ENCODE measurements around the gene NOS1AP. TPM values are rescaled to one million over a fixed set of nuclear protein-coding genes. Genes with fewer than 3 reads are reported as not detected.

Gene NOS1AP
- total RNA-seq, 1 experiment from 2014 or later, result 14.7 TPM

DNA sequence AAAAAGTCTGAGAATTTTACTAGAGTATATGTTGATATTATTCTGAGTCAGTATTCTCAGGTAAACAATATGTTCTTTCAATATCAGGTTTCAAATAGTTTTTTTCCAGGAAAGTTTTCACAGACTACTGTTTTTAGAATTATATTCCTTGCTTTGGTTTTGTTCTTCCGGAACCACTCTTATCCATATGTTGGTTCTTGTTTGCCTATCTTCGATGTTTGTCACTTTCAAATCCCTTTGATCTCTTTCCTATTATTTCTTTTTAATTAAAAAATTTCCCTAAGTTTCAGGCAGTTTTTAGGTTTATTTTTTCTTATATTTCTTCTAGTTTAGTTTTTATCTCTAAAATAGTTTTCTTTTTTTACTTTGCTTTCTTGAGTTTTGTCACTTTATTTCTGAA is 20.9 kb downstream of the NOS1AP start (continued):
- TF ChIP-seq, protein P1, sequence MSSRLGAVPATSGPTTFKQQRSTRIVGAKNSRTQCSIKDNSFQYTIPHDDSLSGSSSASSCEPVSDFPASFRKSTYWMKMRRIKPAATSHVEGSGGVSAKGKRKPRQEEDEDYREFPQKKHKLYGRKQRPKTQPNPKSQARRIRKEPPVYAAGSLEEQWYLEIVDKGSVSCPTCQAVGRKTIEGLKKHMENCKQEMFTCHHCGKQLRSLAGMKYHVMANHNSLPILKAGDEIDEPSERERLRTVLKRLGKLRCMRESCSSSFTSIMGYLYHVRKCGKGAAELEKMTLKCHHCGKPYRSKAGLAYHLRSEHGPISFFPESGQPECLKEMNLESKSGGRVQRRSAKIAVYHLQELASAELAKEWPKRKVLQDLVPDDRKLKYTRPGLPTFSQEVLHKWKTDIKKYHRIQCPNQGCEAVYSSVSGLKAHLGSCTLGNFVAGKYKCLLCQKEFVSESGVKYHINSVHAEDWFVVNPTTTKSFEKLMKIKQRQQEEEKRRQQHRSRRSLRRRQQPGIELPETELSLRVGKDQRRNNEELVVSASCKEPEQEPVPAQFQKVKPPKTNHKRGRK (CRISPR knock-in tag; IDR thresholded peaks at IDR 0.05; ENCODE audit: borderline replicate concordance), result no peak
- TF ChIP-seq, protein P2, sequence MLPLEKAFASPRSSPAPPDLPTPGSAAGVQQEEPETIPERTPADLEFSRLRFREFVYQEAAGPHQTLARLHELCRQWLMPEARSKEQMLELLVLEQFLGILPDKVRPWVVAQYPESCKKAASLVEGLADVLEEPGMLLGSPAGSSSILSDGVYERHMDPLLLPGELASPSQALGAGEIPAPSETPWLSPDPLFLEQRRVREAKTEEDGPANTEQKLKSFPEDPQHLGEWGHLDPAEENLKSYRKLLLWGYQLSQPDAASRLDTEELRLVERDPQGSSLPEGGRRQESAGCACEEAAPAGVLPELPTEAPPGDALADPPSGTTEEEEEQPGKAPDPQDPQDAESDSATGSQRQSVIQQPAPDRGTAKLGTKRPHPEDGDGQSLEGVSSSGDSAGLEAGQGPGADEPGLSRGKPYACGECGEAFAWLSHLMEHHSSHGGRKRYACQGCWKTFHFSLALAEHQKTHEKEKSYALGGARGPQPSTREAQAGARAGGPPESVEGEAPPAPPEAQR (CRISPR knock-in tag; IDR thresholded peaks at IDR 0.05), result no peak
- TF ChIP-seq ZNF219 (CRISPR knock-in tag; IDR thresholded peaks at IDR 0.05; ENCODE audit: borderline replicate concordance) (no peak), CREM (CRISPR knock-in tag; IDR thresholded peaks at IDR 0.05) (no peak), ZNF416 (CRISPR knock-in tag; IDR thresholded peaks at IDR 0.05) (no peak)
- TF ChIP-seq, protein P3, sequence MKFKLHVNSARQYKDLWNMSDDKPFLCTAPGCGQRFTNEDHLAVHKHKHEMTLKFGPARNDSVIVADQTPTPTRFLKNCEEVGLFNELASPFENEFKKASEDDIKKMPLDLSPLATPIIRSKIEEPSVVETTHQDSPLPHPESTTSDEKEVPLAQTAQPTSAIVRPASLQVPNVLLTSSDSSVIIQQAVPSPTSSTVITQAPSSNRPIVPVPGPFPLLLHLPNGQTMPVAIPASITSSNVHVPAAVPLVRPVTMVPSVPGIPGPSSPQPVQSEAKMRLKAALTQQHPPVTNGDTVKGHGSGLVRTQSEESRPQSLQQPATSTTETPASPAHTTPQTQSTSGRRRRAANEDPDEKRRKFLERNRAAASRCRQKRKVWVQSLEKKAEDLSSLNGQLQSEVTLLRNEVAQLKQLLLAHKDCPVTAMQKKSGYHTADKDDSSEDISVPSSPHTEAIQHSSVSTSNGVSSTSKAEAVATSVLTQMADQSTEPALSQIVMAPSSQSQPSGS (CRISPR knock-in tag; IDR thresholded peaks at IDR 0.05; ENCODE audit: borderline replicate concordance, low read depth), result no peak

DNA sequence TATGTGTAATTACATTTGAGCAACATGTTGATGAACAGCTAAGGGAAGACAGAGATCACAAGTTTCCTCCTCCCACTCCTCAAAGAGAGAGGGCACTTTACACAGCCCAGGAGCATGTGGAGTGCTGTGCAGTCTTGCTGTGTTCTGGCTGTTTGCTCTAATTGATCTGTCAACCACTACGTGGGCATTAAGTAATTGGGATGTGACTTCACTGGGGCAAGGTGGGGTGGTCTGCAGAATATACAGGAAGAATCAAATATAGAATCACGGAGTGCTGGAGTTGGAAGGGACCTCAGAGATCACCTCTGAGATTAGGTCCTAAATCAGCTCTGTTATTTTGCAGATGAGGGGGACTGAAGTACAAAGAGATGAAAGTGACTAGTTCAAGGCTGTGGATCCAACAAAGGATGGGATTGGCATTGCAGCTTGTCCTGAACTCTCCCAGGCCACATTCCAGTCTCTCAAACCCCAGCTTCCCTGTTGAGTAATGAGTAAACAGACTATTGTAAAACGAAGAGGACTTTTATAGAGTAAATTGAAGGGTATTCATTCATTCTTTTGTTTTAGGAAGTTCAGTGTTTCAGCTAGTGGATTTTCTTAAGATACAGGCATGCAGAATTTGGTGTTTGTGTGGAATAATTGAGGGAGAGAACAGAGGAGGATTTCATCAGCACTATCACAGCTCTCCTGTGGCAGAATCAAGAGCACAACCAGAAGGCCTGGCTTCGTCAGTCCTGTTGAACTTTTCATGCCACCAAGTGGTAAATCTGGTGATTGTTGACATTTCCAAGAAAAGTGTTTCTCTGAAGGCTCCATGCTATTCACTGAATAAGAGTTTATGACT is 22.4 kb downstream of the NOS1AP start:
- Mint-ChIP-seq H3K27ac (peak overlapping the region; percentile 82), H3K4me1 (peaks cover 56% of the 10 kb centered on the region), H3K36me3 (peaks cover 4% of the 10 kb centered on the region), H3K9me3 (peaks cover 5% of the 10 kb centered on the region), H3K4me3 (peak overlapping the region; percentile 31), H3K27me3 (ENCODE audit: low read depth) (peaks cover 36% of the 10 kb centered on the region)
- peak; percentile 40; the same call in 1 of the 2 replicates for TF ChIP-seq FOXK1 (CRISPR knock-in tag; IDR thresholded peaks at IDR 0.05)
- TF ChIP-seq ETV6 (CRISPR knock-in tag; IDR thresholded peaks at IDR 0.05), result 0 out of 2 replicates have a peak, but pooled peaks have one; percentile 29
- 0 out of 2 replicates have a peak, but pooled peaks have one; percentile 54 for TF ChIP-seq GABPB1 (CRISPR knock-in tag; IDR thresholded peaks at IDR 0.05)
- TF ChIP-seq SP1 (CRISPR knock-in tag; conservative IDR thresholded peaks at IDR 0.05), result 0 out of 2 replicates have a peak, but pooled peaks have one; percentile 16
- TF ChIP-seq, protein P4, sequence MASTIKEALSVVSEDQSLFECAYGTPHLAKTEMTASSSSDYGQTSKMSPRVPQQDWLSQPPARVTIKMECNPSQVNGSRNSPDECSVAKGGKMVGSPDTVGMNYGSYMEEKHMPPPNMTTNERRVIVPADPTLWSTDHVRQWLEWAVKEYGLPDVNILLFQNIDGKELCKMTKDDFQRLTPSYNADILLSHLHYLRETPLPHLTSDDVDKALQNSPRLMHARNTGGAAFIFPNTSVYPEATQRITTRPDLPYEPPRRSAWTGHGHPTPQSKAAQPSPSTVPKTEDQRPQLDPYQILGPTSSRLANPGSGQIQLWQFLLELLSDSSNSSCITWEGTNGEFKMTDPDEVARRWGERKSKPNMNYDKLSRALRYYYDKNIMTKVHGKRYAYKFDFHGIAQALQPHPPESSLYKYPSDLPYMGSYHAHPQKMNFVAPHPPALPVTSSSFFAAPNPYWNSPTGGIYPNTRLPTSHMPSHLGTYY (CRISPR knock-in tag; IDR thresholded peaks at IDR 0.05), result no peak
- TF ChIP-seq TEAD1 (CRISPR knock-in tag; IDR thresholded peaks at IDR 0.05), result peak; percentile 97
- TF ChIP-seq SOX15 (CRISPR knock-in tag; IDR thresholded peaks at IDR 0.05), result no peak
- TF ChIP-seq TEAD4 (CRISPR knock-in tag; IDR thresholded peaks at IDR 0.05), result peak; percentile 62; the same call in 1 of the 2 replicates
- TF ChIP-seq, protein P5, sequence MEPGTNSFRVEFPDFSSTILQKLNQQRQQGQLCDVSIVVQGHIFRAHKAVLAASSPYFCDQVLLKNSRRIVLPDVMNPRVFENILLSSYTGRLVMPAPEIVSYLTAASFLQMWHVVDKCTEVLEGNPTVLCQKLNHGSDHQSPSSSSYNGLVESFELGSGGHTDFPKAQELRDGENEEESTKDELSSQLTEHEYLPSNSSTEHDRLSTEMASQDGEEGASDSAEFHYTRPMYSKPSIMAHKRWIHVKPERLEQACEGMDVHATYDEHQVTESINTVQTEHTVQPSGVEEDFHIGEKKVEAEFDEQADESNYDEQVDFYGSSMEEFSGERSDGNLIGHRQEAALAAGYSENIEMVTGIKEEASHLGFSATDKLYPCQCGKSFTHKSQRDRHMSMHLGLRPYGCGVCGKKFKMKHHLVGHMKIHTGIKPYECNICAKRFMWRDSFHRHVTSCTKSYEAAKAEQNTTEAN (CRISPR knock-in tag; IDR thresholded peaks at IDR 0.05), result 0 out of 2 replicates have a peak, but pooled peaks have one; percentile 63
- DNase-seq (ENCODE audit: low spot score) (no peak), ATAC-seq (peak; percentile 96)
- CTCF ChIA-PET, result interaction anchor here (0.6 to 1.4 kb wide), 10 partner anchors 11 to 427 kb away, joined by 3 to 5 read pairs (median 4); no protein-coding TSS in a partner anchor
- POLR2A ChIA-PET, result interaction anchor here (0.7 to 1.0 kb wide), 2 partner anchors 21 to 36 kb away, joined by 3 to 5 read pairs; no protein-coding TSS in a partner anchor

DNA sequence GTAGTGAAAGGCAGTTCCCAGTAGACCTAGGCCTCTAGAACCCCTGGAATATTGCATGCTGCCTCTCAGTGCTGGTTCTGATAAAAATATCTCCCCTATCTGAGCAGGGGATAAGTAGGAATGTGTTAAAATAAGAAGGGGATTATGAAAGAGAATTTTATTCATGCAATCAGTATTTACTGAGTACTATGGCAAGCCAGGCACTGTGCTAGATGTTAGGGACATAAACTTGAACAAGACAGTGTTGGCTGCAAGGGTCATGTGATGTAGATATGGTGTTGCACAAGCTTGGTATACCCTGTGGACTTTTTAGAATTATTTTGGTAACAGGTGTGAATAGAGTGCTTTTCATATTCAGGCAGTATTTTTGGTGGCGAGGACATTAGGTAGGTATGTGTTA is 23.6 kb downstream of the NOS1AP start:
- DNase-seq (ENCODE audit: low spot score) (no peak), ATAC-seq (no peak)
- Mint-ChIP-seq H3K27me3 (ENCODE audit: low read depth) (peaks cover 36% of the 10 kb centered on the region), H3K9me3 (peaks cover 5% of the 10 kb centered on the region), H3K27ac (no peak overlapping the region), H3K4me1 (peaks cover 50% of the 10 kb centered on the region), H3K36me3 (peaks cover 4% of the 10 kb centered on the region), H3K4me3 (no peak overlapping the region)
- ChIA-PET CTCF (no interaction called here), POLR2A (no interaction called here)
- TF ChIP-seq JAZF1 (CRISPR knock-in tag; IDR thresholded peaks at IDR 0.05), result no peak
- TF ChIP-seq NR2C2 (CRISPR knock-in tag; IDR thresholded peaks at IDR 0.05), result no peak
- no peak for TF ChIP-seq PRRX2 (CRISPR knock-in tag; IDR thresholded peaks at IDR 0.05)

Measured in WTC11 (cell line).